ENCODE results near the gene ANO8.

ANO8 gene

GRCh38 chr19:17328517-17329365 is 5.9 kb downstream of the ANO8 start:
- peak; percentile 41 to 47 for DNase-seq

GRCh38 chr19:17327654-17328516 is 6.8 kb downstream of the ANO8 start:
- DNase-seq = peak; percentile 54 to 59

- no peak for DNase-seq
These were observed 7.5 kb downstream of the ANO8 start for GRCh38 chr19:17327068-17327653.

GRCh38 chr19:17326595-17326966 is 8.1 kb downstream of the ANO8 start:
- no peak for DNase-seq

- no peak for DNase-seq
These were observed 8.6 kb downstream of the ANO8 start for GRCh38 chr19:17325881-17326594.

- DNase-seq = no peak
These were observed 9.5 kb downstream of the ANO8 start for GRCh38 chr19:17325133-17325532.

GRCh38 chr19:17324357-17325114 is 10.1 kb downstream of the ANO8 start:
- no peak for DNase-seq

GRCh38 chr19:17323964-17324332 is 10.7 kb downstream of the ANO8 start:
- DNase-seq = no peak

GRCh38 chr19:17323300-17323963 is 11.2 kb downstream of the ANO8 start:
- DNase-seq = no peak

GRCh38 chr19:17322854-17323253 is 11.8 kb downstream of the ANO8 start:
- DNase-seq = no peak

GRCh38 chr19:17321655-17322489 is 12.8 kb downstream of the ANO8 start:
- no peak for DNase-seq

GRCh38 chr19:17320435-17320834 is 14.2 kb downstream of the ANO8 start:
- DNase-seq = no peak

GRCh38 chr19:17319473-17320238 is 15.0 kb downstream of the ANO8 start:
- DNase-seq = no peak

- DNase-seq = no peak
These were observed 15.7 kb downstream of the ANO8 start for GRCh38 chr19:17318966-17319365.

GRCh38 chr19:17314007-17314593 is 20.6 kb downstream of the ANO8 start:
- DNase-seq = no peak

GRCh38 chr19:17312189-17313113 is 22.2 kb downstream of the ANO8 start:
- no peak for DNase-seq

- DNase-seq = no peak
These were observed 23.0 kb downstream of the ANO8 start for GRCh38 chr19:17311455-17312188.

All from activated CD4-positive, alpha-beta T cell treated with anti-CD3 and anti-CD28 coated beads, Interleukin-2, amount 50 U/mL, for 4 hours (primary cell).